Cardiac fibroblast (primary cell): Measurements from ENCODE around the gene NR1D1.

Experiments used
- DNase-seq, 2 donors: peaks; one replicate each; pipeline versions ENCODE4 v3.0.0 to v3.0.0-alpha.2; 2010; ENCODE audit warnings: low read depth in 2 of 2
- H3K4me3 ChIP-seq, 2 donors: replicated peaks in 1 of 2; 1 replicate in 1 of 2; 2 replicates in 1 of 2; pipeline ENCODE4 v1.5.1; 2011; ENCODE audit warnings: low read depth in 2 of 2, low read length in 2 of 2, mild to moderate bottlenecking in 2 of 2, moderate library complexity in 1 of 2
- TF ChIP-seq, protein P1 (sequence below): IDR thresholded peaks from one replicate; pipeline ENCODE4 v1.5.1; 2011; ENCODE audit warnings: low read depth, mild to moderate bottlenecking, low read length, inconsistent platforms

NR1D1 gene

GRCh38 chr17:40095944-40096791, 4.2 kb downstream of the NR1D1 start:
- TF ChIP-seq, protein P1, sequence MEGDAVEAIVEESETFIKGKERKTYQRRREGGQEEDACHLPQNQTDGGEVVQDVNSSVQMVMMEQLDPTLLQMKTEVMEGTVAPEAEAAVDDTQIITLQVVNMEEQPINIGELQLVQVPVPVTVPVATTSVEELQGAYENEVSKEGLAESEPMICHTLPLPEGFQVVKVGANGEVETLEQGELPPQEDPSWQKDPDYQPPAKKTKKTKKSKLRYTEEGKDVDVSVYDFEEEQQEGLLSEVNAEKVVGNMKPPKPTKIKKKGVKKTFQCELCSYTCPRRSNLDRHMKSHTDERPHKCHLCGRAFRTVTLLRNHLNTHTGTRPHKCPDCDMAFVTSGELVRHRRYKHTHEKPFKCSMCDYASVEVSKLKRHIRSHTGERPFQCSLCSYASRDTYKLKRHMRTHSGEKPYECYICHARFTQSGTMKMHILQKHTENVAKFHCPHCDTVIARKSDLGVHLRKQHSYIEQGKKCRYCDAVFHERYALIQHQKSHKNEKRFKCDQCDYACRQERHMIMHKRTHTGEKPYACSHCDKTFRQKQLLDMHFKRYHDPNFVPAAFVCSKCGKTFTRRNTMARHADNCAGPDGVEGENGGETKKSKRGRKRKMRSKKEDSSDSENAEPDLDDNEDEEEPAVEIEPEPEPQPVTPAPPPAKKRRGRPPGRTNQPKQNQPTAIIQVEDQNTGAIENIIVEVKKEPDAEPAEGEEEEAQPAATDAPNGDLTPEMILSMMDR, result no peak
- DNase-seq, result peak in 1 of 2 donors; percentile 61

GRCh38 chr17:40095351-40095943, 4.9 kb downstream of the NR1D1 start:
- no peak overlapping the region for H3K4me3 ChIP-seq
- TF ChIP-seq, protein P1, result no peak
- no peak for DNase-seq

More at GRCh38 chr17:40095944-40096791, 4.2 kb downstream of the NR1D1 start:
- H3K4me3 ChIP-seq, result no peak overlapping the region

DNA sequence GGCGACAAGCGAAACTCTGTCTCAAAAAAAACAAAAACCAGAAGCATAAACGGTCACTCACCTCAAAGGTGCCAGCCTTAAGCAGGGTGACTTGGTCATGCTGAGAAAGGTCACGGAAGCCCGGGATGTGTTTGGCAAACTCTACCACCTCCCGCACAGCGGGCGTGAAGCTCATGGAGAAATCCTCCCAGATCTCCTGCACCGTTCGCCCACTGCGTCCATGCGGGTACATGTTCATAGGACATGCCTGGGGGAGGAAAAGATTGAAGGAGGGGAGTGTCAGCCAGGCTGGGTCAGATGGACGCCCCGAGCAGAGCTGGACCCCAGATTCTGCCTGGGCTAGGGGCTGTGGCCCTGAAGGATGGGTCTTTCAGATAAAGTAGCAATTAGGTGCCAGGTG, 5.5 kb downstream of the NR1D1 start:
- DNase-seq, result no peak
- TF ChIP-seq, protein P1, result no peak
- no peak overlapping the region for H3K4me3 ChIP-seq

DNA sequence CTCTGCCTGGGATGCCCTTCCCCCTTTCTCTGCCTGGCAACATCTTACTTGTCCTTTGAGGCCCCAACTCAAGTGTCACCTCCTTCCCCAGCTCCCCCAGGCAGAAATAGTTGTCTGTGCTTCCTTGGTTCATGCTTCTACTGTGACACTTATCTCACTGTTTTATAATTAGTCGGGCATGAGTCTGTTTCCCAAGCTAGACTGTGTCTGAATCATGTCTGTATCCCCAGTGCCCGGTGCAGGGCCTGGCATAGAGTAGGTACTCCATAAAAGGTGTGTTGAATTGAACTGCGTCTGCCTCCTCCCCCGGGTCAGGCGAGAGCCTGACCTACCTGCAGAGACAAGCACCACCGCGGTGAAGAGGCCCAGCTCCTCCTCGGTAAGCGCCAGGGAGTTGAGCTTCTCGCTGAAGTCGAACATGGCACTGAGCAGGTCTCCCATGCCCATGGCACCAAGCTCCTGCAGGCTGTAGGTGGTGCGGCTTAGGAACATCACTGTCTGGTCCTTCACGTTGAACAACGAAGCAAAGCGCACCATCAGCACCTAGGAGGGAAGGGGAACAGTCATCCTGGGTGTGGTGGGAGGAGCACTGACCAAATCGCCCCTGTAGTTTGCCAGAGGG, 6.7 kb downstream of the NR1D1 start:
- no peak overlapping the region for H3K4me3 ChIP-seq
- TF ChIP-seq, protein P1, result no peak
- no peak for DNase-seq

DNA sequence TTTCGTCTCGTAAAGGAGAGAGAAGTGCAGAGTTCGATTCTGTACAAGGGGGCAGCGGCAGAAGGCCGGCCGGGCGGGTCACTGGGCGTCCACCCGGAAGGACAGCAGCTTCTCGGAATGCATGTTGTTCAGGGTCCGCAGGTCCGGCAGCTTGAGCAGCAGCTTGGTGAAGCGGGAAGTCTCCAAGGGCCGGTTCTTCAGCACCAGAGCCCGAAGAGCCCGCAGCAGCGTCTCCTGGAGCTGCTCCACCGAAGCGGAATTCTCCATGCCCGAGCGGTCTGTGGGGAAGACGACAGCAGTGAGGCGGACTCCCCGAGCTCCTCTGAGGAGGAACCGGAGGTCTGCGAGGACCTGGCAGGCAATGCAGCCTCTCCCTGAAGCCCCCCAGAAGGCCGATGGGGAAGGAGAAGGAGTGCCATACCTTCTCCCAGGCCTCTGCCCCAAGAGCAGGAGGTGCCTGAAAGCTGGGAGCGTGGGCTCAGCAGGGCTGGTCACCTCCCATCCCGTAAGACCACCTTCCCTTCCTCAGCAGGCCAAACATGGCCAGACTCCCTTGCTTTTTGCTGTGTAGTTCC, 7.3 kb downstream of the NR1D1 start:
- no peak for DNase-seq
- TF ChIP-seq, protein P1, result no peak
- no peak overlapping the region for H3K4me3 ChIP-seq

DNA sequence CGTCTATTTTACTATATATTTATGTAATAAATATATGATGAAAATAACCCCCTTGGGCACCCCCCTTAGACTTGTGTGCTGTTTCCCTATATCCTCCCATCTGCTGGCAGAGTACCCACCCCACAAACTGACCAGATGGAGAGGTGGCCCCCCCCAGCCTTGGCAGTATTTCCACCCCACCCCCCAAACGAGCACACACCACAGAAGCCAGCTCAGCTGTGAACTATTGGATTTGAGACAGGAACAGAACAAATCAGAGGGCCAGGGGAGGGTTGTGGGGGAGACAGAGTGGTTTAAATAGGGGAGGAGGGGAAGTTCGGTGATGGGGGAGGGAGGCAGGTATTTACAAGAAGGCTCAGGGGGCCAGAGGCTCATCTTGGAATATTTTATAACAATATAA, 7.8 kb downstream of the NR1D1 start:
- no peak overlapping the region for H3K4me3 ChIP-seq
- TF ChIP-seq, protein P1, result no peak
- DNase-seq, result no peak
